Fibroblast of lung (primary cell): ENCODE data around the gene ZNF827.

Experiments used
- CTCF ChIP-seq, 2 donors: IDR thresholded peaks in 1 of 2; conservative IDR thresholded peaks in 1 of 2; 1 replicate in 1 of 2; 2 replicates in 1 of 2; pipeline ENCODE4 v1.5.1; 2011 to 2012; ENCODE audit warnings: low read length in 2 of 2, control low read depth in 1 of 2, inconsistent platforms in 1 of 2, low read depth in 1 of 2, mild to moderate bottlenecking in 1 of 2
- EZH2 ChIP-seq: IDR thresholded peaks from 2 replicates; pipeline ENCODE4 v1.5.1; 2012; ENCODE audit warnings: low read length, control low read depth, mild to moderate bottlenecking; ENCODE audit errors: missing control alignments

- TF ChIP-seq CTCF (conservative IDR thresholded peaks at IDR 0.05 in 1 of 2, IDR thresholded peaks at IDR 0.05 in 1 of 2; ENCODE audit: low read depth in 1 of 2, low read length in 2 of 2), result no peak
- no peak for TF ChIP-seq EZH2
Observed at GRCh38 chr4:145730026-145730425, 208.6 kb downstream of the ZNF827 start.
